HCT116 (cell line): Measurements from ENCODE around the gene MICU2. TPM values are rescaled to one million over a fixed set of nuclear protein-coding genes. Genes with fewer than 3 reads are reported as not detected.

ENCODE experiments used
- ATAC-seq: fragments of 200-7000 bp; cut with Tn5 transposase; 2 replicates; pipeline ENCODE4 v1.9.1; 2020; ENCODE audit warnings: mild to moderate bottlenecking, moderate library complexity
- BruUV-seq: library from RNA; stranded (reverse); fragments of 400-500 nt; replicated peaks from 2 replicates; lab custom pipeline; 2021; lab: Mats Ljungman, UMichigan
- CTCF ChIA-PET: fragments of 300-600 bp; sonication (Branson Sonifier 250); formaldehyde crosslinking; loops from one replicate; lab custom pipeline; 2021; ENCODE audit warnings: antibody characterized with exemption; lab: Charles Lee
- POLR2A ChIA-PET: fragments of 300-600, 350-600 bp; sonication (Branson Sonifier 250); formaldehyde crosslinking; loops from one replicate; lab custom pipeline; 2021; ENCODE audit warnings: antibody characterized with exemption; lab: Charles Lee
- RAD21 ChIA-PET, 2 experiments: fragments of 300-600 bp; sonication (Branson Sonifier 250); formaldehyde crosslinking; loops; one replicate each; lab custom pipeline; 2023; ENCODE audit warnings: low total read pairs in 2 of 2; ENCODE audit not compliant: uncharacterized antibody in 2 of 2, unreplicated experiment in 2 of 2, low non-redundant PET in 1 of 2; lab: Charles Lee
- DNase-seq: peaks from one replicate; pipeline ENCODE4 v3.0.0-alpha.2; 2010; ENCODE audit warnings: low read depth, low spot score
- H2AFZ ChIP-seq: fragments of 200-600 bp; shearing (Covaris generic), sonication (generic); 2 replicates; pipeline ENCODE4 v1.6.1; 2017; ENCODE audit warnings: low read depth, mixed run types, mixed read lengths, antibody characterized with exemption, low read length; ENCODE audit not compliant: poor library complexity, severe bottlenecking
- H3K27ac ChIP-seq: 2 replicates; pipeline ENCODE4 v1.5.1; 2012; ENCODE audit warnings: low read depth, low read length
- H3K27me3 ChIP-seq: fragments of 200-600 bp; sonication (generic); 2 replicates; pipeline ENCODE4 v1.6.1; 2016; ENCODE audit warnings: mixed run types, low read length, mixed read lengths; ENCODE audit not compliant: insufficient read depth
- H3K36me3 ChIP-seq, 2 experiments: fragments of 200-500 bp in 1 of 2; fragments of 200-600 bp in 1 of 2; sonication (Bioruptor generic) in 1 of 2; sonication (generic) in 1 of 2; 2 replicates each; pipeline versions ENCODE4 v1.5.1 to v1.6.1; 2014 to 2016; ENCODE audit warnings: low read length in 2 of 2, inconsistent platforms in 1 of 2, mixed read lengths in 1 of 2, mixed run types in 1 of 2; ENCODE audit not compliant: insufficient read depth in 2 of 2, control insufficient read depth in 1 of 2
- H3K4me1 ChIP-seq, 2 experiments: fragments of 200-600 bp in 1 of 2; sonication (generic) in 1 of 2; 2 replicates each; pipeline versions ENCODE4 v1.5.1 to v1.6.1; 2012 to 2017; ENCODE audit warnings: low read length in 2 of 2, inconsistent platforms in 1 of 2, mild to moderate bottlenecking in 1 of 2, mixed read lengths in 1 of 2, mixed run types in 1 of 2, moderate library complexity in 1 of 2; ENCODE audit not compliant: insufficient read depth in 2 of 2, control insufficient read depth in 1 of 2
- H3K4me2 ChIP-seq: fragments of 200-600 bp; sonication (generic); 2 replicates; pipeline ENCODE4 v1.6.1; 2017; ENCODE audit warnings: mixed run types, low read length, mixed read lengths
- H3K4me3 ChIP-seq, 2 experiments: fragments of 200-600 bp in 1 of 2; sonication (generic) in 1 of 2; replicated peaks in 1 of 2; 2 replicates each; pipeline ENCODE4 v1.5.1; 2011 to 2016; ENCODE audit warnings: low read length in 2 of 2, control low read depth in 1 of 2, low read depth in 1 of 2, mild to moderate bottlenecking in 1 of 2, mixed read lengths in 1 of 2, mixed run types in 1 of 2
- H3K79me2 ChIP-seq: fragments of 200-600 bp; sonication (generic); 2 replicates; pipeline ENCODE4 v1.6.1; 2017; ENCODE audit warnings: mild to moderate bottlenecking, mixed run types, low read length, moderate library complexity, mixed read lengths; ENCODE audit not compliant: insufficient read depth
- H3K9ac ChIP-seq: fragments of 200-600 bp; sonication (generic); 2 replicates; pipeline ENCODE4 v1.6.1; 2016; ENCODE audit warnings: low read length, mixed read lengths
- H3K9me2 ChIP-seq: fragments of 200-600 bp; sonication (generic), shearing (Covaris generic); 2 replicates; pipeline ENCODE4 v1.6.1; 2017; ENCODE audit warnings: mixed run types, mild to moderate bottlenecking, moderate library complexity; ENCODE audit not compliant: insufficient read depth
- H3K9me3 ChIP-seq, 2 experiments: fragments of 200-500 bp in 1 of 2; fragments of 200-600 bp in 1 of 2; sonication (Bioruptor generic) in 1 of 2; sonication (generic) in 1 of 2; 2 replicates each; pipeline ENCODE4 v1.6.1; 2014 to 2017; ENCODE audit warnings: low read length in 2 of 2, mixed read lengths in 2 of 2, inconsistent platforms in 1 of 2, low read depth in 1 of 2, mild to moderate bottlenecking in 1 of 2, mixed run types in 1 of 2, moderate library complexity in 1 of 2; ENCODE audit not compliant: control insufficient read depth in 1 of 2, insufficient read depth in 1 of 2
- H4K20me1 ChIP-seq: fragments of 200-600 bp; sonication (generic), shearing (Covaris generic); 2 replicates; pipeline ENCODE4 v1.6.1; 2017; ENCODE audit warnings: mixed run types, mild to moderate bottlenecking, moderate library complexity; ENCODE audit not compliant: insufficient read depth
- RAD21 ChIP-seq: IDR thresholded peaks from 2 replicates; pipeline ENCODE4 v1.6.1; 2012; ENCODE audit warnings: low read depth, mild to moderate bottlenecking
- intact Hi-C: fragments of 100-400 bp; cut with micrococcal nuclease; formaldehyde crosslinking; loops from 2 replicates; pipeline ENCODE4 v1.10.0; 2022
- total RNA-seq: library from RNA; stranded (reverse); gene quantifications from one replicate; pipeline ENCODE4 v1.2.1, GENCODE V29; 2021; ENCODE audit not compliant: unreplicated experiment
- TF ChIP-seq, protein P1 (sequence below): IDR thresholded peaks from 2 replicates; pipeline ENCODE4 v1.6.1; 2012; ENCODE audit warnings: low read depth
- TF ChIP-seq, protein P2 (sequence below), 3 experiments: fragments of 200-600 bp in 1 of 3; sonication (generic) in 1 of 3; IDR thresholded peaks in 2 of 3; conservative IDR thresholded peaks in 1 of 3; 2 replicates each; pipeline ENCODE4 v1.5.1; 2012 to 2017; ENCODE audit warnings: low read depth in 2 of 3, low read length in 2 of 3, antibody characterized with exemption in 1 of 3, borderline replicate concordance in 1 of 3, control low read depth in 1 of 3, mild to moderate bottlenecking in 1 of 3, mixed read lengths in 1 of 3, mixed run types in 1 of 3, moderate library complexity in 1 of 3; ENCODE audit not compliant: insufficient read depth in 1 of 3

MICU2 gene
- total RNA-seq, 1 experiment from 2014 or later = 41.0 TPM

DNA sequence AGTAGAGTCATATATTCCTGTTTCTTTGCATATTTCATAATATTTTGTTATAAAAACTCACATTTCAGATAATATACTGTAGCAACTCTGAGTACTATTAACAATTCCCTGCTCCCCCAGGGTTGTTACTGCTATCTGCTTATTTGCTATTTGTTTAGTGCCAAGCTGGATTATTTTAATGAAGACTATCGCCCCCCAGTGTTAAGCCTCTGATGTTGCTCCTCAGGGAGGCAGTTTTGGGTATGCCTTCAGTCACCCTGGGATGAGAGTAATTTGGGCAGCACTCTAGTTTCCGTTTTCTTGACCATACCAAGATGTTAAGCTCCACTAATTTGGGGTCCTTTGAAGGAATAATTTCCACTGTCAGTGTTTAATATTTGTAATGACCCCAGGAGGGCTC, 46.0 kb downstream of the MICU2 start:
- no peak overlapping the region for H3K9ac ChIP-seq
- intact Hi-C loops = no loop called here
- no peaks in the 10 kb centered on the region for H4K20me1 ChIP-seq
- ChIA-PET POLR2A (no interaction called here), RAD21 (no interaction called here), CTCF (interaction anchor here (0.8 to 1.7 kb wide), 7 partner anchors 8 to 40 kb away, joined by 3 to 9 read pairs (median 3); no protein-coding TSS in a partner anchor)
- H3K4me3 ChIP-seq = no peak overlapping the region
- no peak overlapping the region for H2AFZ ChIP-seq
- no peaks in the 10 kb centered on the region for H3K4me1 ChIP-seq
- peak; percentile 16 for DNase-seq
- H3K27me3 ChIP-seq = no peaks in the 10 kb centered on the region
- no peaks in the 10 kb centered on the region for H3K9me2 ChIP-seq
- no peaks in the 10 kb centered on the region for H3K9me3 ChIP-seq
- peak; percentile 21; the same call in 1 of the 2 replicates for TF ChIP-seq RAD21
- TF ChIP-seq, protein P1, sequence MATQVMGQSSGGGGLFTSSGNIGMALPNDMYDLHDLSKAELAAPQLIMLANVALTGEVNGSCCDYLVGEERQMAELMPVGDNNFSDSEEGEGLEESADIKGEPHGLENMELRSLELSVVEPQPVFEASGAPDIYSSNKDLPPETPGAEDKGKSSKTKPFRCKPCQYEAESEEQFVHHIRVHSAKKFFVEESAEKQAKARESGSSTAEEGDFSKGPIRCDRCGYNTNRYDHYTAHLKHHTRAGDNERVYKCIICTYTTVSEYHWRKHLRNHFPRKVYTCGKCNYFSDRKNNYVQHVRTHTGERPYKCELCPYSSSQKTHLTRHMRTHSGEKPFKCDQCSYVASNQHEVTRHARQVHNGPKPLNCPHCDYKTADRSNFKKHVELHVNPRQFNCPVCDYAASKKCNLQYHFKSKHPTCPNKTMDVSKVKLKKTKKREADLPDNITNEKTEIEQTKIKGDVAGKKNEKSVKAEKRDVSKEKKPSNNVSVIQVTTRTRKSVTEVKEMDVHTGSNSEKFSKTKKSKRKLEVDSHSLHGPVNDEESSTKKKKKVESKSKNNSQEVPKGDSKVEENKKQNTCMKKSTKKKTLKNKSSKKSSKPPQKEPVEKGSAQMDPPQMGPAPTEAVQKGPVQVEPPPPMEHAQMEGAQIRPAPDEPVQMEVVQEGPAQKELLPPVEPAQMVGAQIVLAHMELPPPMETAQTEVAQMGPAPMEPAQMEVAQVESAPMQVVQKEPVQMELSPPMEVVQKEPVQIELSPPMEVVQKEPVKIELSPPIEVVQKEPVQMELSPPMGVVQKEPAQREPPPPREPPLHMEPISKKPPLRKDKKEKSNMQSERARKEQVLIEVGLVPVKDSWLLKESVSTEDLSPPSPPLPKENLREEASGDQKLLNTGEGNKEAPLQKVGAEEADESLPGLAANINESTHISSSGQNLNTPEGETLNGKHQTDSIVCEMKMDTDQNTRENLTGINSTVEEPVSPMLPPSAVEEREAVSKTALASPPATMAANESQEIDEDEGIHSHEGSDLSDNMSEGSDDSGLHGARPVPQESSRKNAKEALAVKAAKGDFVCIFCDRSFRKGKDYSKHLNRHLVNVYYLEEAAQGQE = no peak
- TF ChIP-seq, protein P2, sequence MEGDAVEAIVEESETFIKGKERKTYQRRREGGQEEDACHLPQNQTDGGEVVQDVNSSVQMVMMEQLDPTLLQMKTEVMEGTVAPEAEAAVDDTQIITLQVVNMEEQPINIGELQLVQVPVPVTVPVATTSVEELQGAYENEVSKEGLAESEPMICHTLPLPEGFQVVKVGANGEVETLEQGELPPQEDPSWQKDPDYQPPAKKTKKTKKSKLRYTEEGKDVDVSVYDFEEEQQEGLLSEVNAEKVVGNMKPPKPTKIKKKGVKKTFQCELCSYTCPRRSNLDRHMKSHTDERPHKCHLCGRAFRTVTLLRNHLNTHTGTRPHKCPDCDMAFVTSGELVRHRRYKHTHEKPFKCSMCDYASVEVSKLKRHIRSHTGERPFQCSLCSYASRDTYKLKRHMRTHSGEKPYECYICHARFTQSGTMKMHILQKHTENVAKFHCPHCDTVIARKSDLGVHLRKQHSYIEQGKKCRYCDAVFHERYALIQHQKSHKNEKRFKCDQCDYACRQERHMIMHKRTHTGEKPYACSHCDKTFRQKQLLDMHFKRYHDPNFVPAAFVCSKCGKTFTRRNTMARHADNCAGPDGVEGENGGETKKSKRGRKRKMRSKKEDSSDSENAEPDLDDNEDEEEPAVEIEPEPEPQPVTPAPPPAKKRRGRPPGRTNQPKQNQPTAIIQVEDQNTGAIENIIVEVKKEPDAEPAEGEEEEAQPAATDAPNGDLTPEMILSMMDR (IDR thresholded peaks at IDR 0.05 in 2 of 3, conservative IDR thresholded peaks at IDR 0.05 in 1 of 3; ENCODE audit: borderline replicate concordance in 1 of 3, insufficient read depth in 1 of 3, low read depth in 2 of 3, low read length in 2 of 3) = peak; percentile 14 to 75 (median 69); a peak in 5 of 6 replicates
- peaks cover 3% of the 10 kb centered on the region; the same call in 1 of the 2 replicates for H3K79me2 ChIP-seq
- no peak overlapping the region for H3K27ac ChIP-seq
- no TSS peak for BruUV-seq
- ATAC-seq = peak; percentile 84
- H3K4me2 ChIP-seq = no peak overlapping the region
- H3K36me3 ChIP-seq = no peaks in the 10 kb centered on the region
